ENCODE data around the gene GOSR2. TPM values are rescaled to one million over a fixed set of nuclear protein-coding genes. Genes with fewer than 3 reads are reported as not detected.

GOSR2 gene
- total RNA-seq, 2 experiments from 2014 or later = 53.2 to 56.3 TPM

- H3K9me3 Mint-ChIP-seq = no peaks in the 10 kb centered on the region
- no peak overlapping the region for H3K27ac Mint-ChIP-seq
- no peaks in the 10 kb centered on the region for H3K4me1 Mint-ChIP-seq
- ChIA-PET POLR2A (no interaction called here), CTCF (interaction anchor here (0.9 to 1.3 kb wide), 2 partner anchors 16 to 50 kb away, joined by 3 read pairs; no protein-coding TSS in a partner anchor)
- DNase-seq = no peak
- no peak overlapping the region for H3K4me3 Mint-ChIP-seq
- peaks cover 9% of the 10 kb centered on the region for H3K27me3 Mint-ChIP-seq
- no peaks in the 10 kb centered on the region for H3K36me3 Mint-ChIP-seq (ENCODE audit: low read depth)
These were observed 37.3 kb upstream of the GOSR2 start for GRCh38 chr17:46885415-46886309.

- peaks cover 10% of the 10 kb centered on the region for H3K27me3 Mint-ChIP-seq
- no peak overlapping the region for H3K27ac Mint-ChIP-seq
- no peaks in the 10 kb centered on the region for H3K36me3 Mint-ChIP-seq (ENCODE audit: low read depth)
- DNase-seq = no peak
- POLR2A ChIA-PET = no interaction called here
- H3K4me3 Mint-ChIP-seq = no peak overlapping the region
- CTCF ChIA-PET = interaction anchor here (0.9 to 1.3 kb wide), 2 partner anchors 15 to 51 kb away, joined by 3 read pairs; no protein-coding TSS in a partner anchor
- no peaks in the 10 kb centered on the region for H3K9me3 Mint-ChIP-seq
- H3K4me1 Mint-ChIP-seq = no peaks in the 10 kb centered on the region
These were observed 36.7 kb upstream of the GOSR2 start for GRCh38 chr17:46886310-46886663.

DNA sequence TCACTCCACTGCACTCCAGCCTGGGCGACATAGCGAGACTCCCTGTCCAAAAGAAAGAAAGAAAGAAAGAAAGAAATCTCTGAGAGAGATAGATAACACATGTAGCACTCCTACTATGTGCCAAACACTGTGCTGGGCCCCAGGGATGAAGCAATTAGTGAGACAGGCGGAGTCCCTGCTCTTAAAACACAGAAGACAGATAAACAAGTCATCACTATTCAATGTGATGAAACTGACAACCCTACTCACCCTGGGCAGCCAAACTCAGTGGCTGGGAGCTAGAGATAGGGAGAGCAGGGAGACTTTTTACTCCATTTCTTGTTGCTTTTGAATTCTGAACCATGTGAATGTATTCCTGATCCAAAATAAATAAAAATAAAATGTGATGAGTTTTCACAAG lies 35.2 kb upstream of the GOSR2 start:
- Mint-ChIP-seq H3K27me3 (peaks cover 16% of the 10 kb centered on the region), H3K9me3 (no peaks in the 10 kb centered on the region), H3K4me3 (no peak overlapping the region), H3K36me3 (ENCODE audit: low read depth) (no peaks in the 10 kb centered on the region), H3K4me1 (no peaks in the 10 kb centered on the region), H3K27ac (no peak overlapping the region)
- no peak for DNase-seq
- ChIA-PET CTCF (no interaction called here), POLR2A (no interaction called here)

DNA sequence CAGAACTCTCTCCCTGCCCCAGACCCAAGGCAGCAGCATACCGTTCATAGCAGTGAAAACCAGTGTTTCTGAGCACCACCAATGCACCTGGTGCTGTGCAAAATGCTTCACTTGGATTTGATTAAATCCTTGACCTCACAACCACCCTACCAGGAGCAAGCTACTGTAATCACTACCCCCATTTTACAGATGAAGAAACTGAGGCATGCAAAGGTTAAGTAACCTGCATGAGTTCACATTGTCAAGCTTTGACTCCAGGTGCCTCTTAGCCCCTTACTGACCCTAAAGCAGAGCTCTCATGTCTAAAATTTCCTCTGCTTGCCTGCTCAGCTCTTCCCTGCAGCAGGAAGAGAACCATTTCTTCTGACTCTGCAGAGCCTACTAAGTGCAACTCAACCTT lies 34.2 kb upstream of the GOSR2 start:
- POLR2A ChIA-PET = no interaction called here
- CTCF ChIA-PET = no interaction called here
- peaks cover 16% of the 10 kb centered on the region for H3K27me3 Mint-ChIP-seq

DNA sequence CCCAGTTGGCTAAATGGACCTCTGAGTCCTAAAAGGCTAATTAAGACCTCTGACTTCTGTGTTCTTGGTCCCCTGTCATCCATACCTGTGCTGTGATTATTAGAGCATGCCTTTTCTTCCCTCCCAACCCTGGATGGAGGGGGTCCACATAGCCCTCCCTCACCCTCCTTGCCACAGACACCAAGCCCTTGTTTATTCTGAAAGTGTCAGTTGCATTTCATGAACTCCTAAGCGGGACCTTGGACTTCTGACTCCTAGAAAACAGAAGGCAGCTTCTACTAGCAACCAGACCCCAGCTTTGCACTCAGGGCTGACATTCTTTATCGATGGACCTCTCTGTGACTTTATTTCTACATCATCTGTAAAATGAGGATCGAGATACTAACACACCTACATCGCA lies 33.4 kb upstream of the GOSR2 start:
- DNase-seq = no peak
- CTCF ChIA-PET = no interaction called here
- Mint-ChIP-seq H3K36me3 (ENCODE audit: low read depth) (no peaks in the 10 kb centered on the region), H3K27ac (no peak overlapping the region), H3K9me3 (no peaks in the 10 kb centered on the region), H3K4me1 (no peaks in the 10 kb centered on the region), H3K27me3 (peaks cover 16% of the 10 kb centered on the region), H3K4me3 (no peak overlapping the region)
- POLR2A ChIA-PET = no interaction called here

More for the DNA sequence above, 34.2 kb upstream of the GOSR2 start:
- Mint-ChIP-seq H3K9me3 (no peaks in the 10 kb centered on the region), H3K4me1 (no peaks in the 10 kb centered on the region), H3K36me3 (ENCODE audit: low read depth) (no peaks in the 10 kb centered on the region), H3K4me3 (no peak overlapping the region), H3K27ac (no peak overlapping the region)
- DNase-seq = no peak

DNA sequence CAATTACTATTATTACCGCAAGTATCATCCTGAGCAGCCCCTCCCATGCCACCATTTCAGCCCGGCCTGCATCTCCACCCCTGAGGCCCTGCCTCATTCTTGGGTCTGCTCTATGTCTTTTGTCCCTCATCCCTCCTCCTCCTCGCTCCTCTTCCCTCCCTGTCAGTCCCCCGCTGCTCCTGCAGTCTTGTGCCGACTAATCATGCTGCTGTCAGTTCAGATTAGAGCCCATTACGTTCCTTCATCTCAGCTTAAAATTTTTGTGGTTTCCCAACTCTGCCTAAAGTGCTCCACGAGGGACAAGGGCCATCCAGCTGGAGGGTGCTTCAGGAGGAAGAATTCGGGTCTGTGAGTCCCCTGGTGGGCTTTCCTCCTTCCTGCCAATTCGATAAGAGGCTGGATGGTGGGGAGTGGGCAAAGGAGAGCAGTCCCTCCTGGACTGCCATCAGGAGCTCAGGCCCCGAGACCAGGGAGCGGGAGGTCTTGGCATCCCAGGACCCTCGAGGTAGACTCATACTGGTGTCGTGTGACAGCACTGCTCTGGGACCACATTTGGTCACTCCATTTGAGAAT lies 32.9 kb upstream of the GOSR2 start:
- Mint-ChIP-seq H3K9me3 (no peaks in the 10 kb centered on the region), H3K4me3 (no peak overlapping the region), H3K27ac (no peak overlapping the region), H3K36me3 (ENCODE audit: low read depth) (no peaks in the 10 kb centered on the region), H3K4me1 (no peaks in the 10 kb centered on the region), H3K27me3 (peaks cover 16% of the 10 kb centered on the region)
- ChIA-PET CTCF (no interaction called here), POLR2A (no interaction called here)
- no peak for DNase-seq

DNA sequence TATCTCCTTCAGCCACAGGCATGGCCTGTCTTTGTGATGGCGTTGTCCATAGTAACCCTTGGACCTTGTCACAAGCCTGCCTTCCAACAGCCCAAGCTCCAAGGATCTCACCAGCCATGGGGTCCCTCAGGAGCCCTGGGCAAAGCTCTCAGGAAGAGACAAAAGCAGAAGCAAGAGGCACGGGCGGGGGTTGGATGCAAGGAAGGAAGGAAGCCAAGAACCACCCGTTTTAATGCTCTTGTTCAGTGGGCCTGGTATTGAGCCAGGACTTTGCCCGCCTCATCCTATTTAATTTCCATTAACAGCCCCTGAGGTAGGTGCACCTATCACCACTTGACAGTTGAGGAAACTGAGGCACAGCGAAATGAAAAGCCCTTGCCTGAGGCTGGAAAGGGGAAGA lies 32.3 kb upstream of the GOSR2 start:
- POLR2A ChIA-PET = no interaction called here
- Mint-ChIP-seq H3K27me3 (peaks cover 16% of the 10 kb centered on the region), H3K27ac (no peak overlapping the region), H3K36me3 (ENCODE audit: low read depth) (no peaks in the 10 kb centered on the region), H3K4me1 (no peaks in the 10 kb centered on the region), H3K4me3 (no peak overlapping the region), H3K9me3 (no peaks in the 10 kb centered on the region)
- CTCF ChIA-PET = no interaction called here
- DNase-seq = no peak

DNA sequence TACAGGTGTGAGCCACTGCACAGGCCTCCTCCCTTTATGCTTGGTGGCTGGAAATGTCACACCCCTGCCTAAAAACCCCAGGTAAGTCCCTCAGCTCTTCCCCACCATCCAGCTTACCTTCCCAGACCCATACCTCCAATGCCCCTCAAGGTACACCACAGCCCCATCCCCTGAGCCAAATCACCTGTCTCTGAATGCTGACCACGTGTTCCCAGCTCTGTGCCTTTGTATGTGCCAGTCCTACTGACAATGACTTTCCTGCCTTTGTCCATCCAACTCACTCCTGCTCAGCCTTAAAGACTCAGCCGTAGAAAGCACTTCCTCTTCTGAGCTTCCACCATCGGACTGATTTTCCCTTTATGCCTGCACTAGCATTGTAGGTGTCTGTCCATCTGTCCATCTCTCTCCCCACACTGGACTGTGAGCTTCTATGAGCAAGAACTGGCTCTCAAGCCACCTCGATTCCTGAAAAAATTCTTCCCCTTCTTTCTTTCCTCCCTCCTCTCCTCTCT lies 30.7 kb upstream of the GOSR2 start:
- no peaks in the 10 kb centered on the region for H3K36me3 Mint-ChIP-seq (ENCODE audit: low read depth)
- H3K4me1 Mint-ChIP-seq = no peaks in the 10 kb centered on the region
- no peak for DNase-seq
- ChIA-PET POLR2A (no interaction called here), CTCF (no interaction called here)
- H3K9me3 Mint-ChIP-seq = no peaks in the 10 kb centered on the region
- H3K27ac Mint-ChIP-seq = no peak overlapping the region
- H3K4me3 Mint-ChIP-seq = no peak overlapping the region
- H3K27me3 Mint-ChIP-seq = peaks cover 14% of the 10 kb centered on the region

- ChIA-PET CTCF (no interaction called here), POLR2A (no interaction called here)
- DNase-seq = no peak
- no peaks in the 10 kb centered on the region for H3K36me3 Mint-ChIP-seq (ENCODE audit: low read depth)
- no peaks in the 10 kb centered on the region for H3K4me1 Mint-ChIP-seq
- H3K4me3 Mint-ChIP-seq = no peak overlapping the region
- H3K9me3 Mint-ChIP-seq = no peaks in the 10 kb centered on the region
- peaks cover 12% of the 10 kb centered on the region for H3K27me3 Mint-ChIP-seq
- H3K27ac Mint-ChIP-seq = no peak overlapping the region
These were observed 28.9 kb upstream of the GOSR2 start for GRCh38 chr17:46894024-46894423.

DNA sequence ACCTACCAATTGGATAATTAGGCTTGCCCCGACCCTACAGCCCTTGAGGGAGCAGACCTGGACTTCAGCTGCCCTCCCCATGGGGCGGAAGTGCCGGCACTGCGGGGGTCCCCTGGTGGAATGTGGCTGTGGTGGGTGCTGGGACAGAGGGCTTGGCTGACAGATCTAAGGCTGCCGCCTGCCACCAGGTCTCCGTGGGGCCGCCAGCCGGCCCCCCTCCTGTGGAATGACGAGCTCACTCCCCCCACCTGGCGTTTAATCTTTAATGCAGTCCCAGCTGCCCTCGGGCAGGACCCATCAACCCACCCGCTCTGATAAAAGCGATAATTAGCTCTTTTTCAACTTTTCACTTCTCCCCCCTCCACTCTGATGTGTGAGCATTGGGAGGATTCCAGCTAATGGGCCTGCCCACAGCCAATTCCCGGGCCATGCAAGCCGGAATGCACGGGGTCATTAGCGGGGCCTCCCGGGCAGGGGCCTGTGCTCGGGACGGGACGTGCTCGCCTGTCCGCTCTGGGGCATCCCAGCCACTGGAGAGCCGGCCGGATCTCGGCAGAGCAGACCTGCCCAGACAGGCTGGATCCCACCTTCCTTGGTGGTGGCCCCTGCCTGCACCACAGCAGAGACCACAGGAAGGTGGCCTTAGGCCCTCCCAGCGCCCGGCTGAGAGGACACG lies 28.3 kb upstream of the GOSR2 start:
- no peaks in the 10 kb centered on the region for H3K36me3 Mint-ChIP-seq (ENCODE audit: low read depth)
- CTCF ChIA-PET = no interaction called here

GRCh38 chr17:46895171-46895570 lies 27.8 kb upstream of the GOSR2 start:
- Mint-ChIP-seq H3K27me3 (peaks cover 8% of the 10 kb centered on the region), H3K4me3 (no peak overlapping the region), H3K27ac (no peak overlapping the region), H3K9me3 (no peaks in the 10 kb centered on the region), H3K36me3 (ENCODE audit: low read depth) (no peaks in the 10 kb centered on the region), H3K4me1 (no peaks in the 10 kb centered on the region)
- POLR2A ChIA-PET = no interaction called here
- no peak for DNase-seq
- CTCF ChIA-PET = no interaction called here

More for the DNA sequence above, 28.3 kb upstream of the GOSR2 start:
- POLR2A ChIA-PET = no interaction called here
- Mint-ChIP-seq H3K27me3 (peaks cover 12% of the 10 kb centered on the region), H3K4me1 (no peaks in the 10 kb centered on the region), H3K9me3 (no peaks in the 10 kb centered on the region), H3K27ac (no peak overlapping the region), H3K4me3 (no peak overlapping the region)
- DNase-seq = no peak

DNA sequence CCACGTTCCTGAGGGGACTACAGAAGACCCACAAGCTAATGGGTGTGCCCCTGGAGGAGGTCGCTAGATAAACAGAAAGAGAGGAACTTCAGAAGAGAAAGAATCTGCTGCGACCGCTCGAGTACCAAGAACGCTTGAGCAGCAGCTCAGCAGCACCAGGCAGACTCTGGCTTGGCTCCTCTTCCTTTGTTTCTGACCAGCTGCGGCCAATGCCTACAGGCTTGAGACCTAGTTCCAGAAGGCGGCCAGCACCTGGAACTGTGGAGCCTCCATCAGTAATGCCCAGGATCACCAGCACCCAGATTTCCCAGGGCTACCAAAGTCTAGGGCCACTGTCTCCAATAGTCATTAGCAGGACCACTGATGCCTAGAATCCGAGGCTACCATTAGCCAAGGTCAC lies 26.0 kb upstream of the GOSR2 start:
- CTCF ChIA-PET = no interaction called here
- H3K9me3 Mint-ChIP-seq = no peaks in the 10 kb centered on the region
- no peak overlapping the region for H3K27ac Mint-ChIP-seq

DNA sequence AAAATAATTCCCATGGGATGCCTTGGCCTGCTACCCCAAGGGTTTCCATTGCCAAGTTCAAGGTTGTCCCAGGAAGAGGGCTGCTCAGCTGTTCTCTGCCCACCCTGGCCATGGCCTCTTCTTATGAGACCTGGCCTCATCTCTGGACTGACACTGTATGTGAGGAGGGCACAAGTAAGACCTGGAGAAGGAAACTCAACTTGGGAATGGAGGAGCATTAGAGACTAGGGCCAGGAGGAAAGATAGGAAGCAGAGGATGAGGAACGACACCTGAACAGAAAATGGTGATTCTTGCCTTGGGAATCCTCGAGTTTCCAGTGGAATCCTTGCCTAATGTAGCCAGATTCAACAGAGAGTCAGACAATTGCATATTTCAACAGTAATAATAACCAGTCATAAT lies 24.6 kb upstream of the GOSR2 start:
- H3K9me3 Mint-ChIP-seq = no peaks in the 10 kb centered on the region
- H3K36me3 Mint-ChIP-seq (ENCODE audit: low read depth) = no peaks in the 10 kb centered on the region
- no peak overlapping the region for H3K4me3 Mint-ChIP-seq
- no peak for DNase-seq
- POLR2A ChIA-PET = no interaction called here
- H3K27me3 Mint-ChIP-seq = peaks cover 11% of the 10 kb centered on the region
- CTCF ChIA-PET = no interaction called here
- H3K27ac Mint-ChIP-seq = no peak overlapping the region
- H3K4me1 Mint-ChIP-seq = no peaks in the 10 kb centered on the region

More for the DNA sequence above, 26.0 kb upstream of the GOSR2 start:
- H3K27me3 Mint-ChIP-seq = peaks cover 15% of the 10 kb centered on the region
- DNase-seq = no peak
- H3K4me3 Mint-ChIP-seq = no peak overlapping the region
- POLR2A ChIA-PET = no interaction called here
- H3K36me3 Mint-ChIP-seq (ENCODE audit: low read depth) = no peaks in the 10 kb centered on the region
- no peaks in the 10 kb centered on the region for H3K4me1 Mint-ChIP-seq

All from activated CD4-positive, alpha-beta memory T cell treated with anti-CD3 and anti-CD28 coated beads, Interleukin-2, amount 10 ng/mL, durations not matched to agents 7 days and 5 days (primary cell).